GM21367 (cell line): ENCODE data around the gene LRIT1.
A peak's percentile ranks its signal among the peaks of the same experiment; 100 is the strongest.

Experiments used
- ATAC-seq: cut with Tn5 transposase; IDR thresholded peaks from one replicate; pipeline ENCODE4 v1.9.1; 2021; ENCODE audit not compliant: unreplicated experiment

The LRIT1 gene

GRCh38 chr10:84217746-84218145, 23.6 kb downstream of the LRIT1 start:
- ATAC-seq = no peak

GRCh38 chr10:84216834-84217233, 24.5 kb downstream of the LRIT1 start:
- no peak for ATAC-seq

- ATAC-seq = peak; percentile 97
Observed at GRCh38 chr10:84214612-84215235, 26.6 kb downstream of the LRIT1 start.

GRCh38 chr10:84214046-84214572, 27.2 kb downstream of the LRIT1 start:
- no peak for ATAC-seq

GRCh38 chr10:84213076-84213475, 28.3 kb downstream of the LRIT1 start:
- ATAC-seq = no peak

GRCh38 chr10:84212014-84212413, 29.3 kb downstream of the LRIT1 start:
- no peak for ATAC-seq

GRCh38 chr10:84211566-84211965, 29.8 kb downstream of the LRIT1 start:
- ATAC-seq = no peak

- ATAC-seq = no peak
Observed at GRCh38 chr10:84208023-84208422, 33.3 kb downstream of the LRIT1 start.

- ATAC-seq = no peak
Observed at GRCh38 chr10:84205853-84206525, 35.4 kb downstream of the LRIT1 start.

- ATAC-seq = peak; percentile 80
Observed at GRCh38 chr10:84205049-84205852, 36.1 kb downstream of the LRIT1 start.

GRCh38 chr10:84204610-84205009, 36.7 kb downstream of the LRIT1 start:
- ATAC-seq = no peak

GRCh38 chr10:84204122-84204521, 37.2 kb downstream of the LRIT1 start:
- peak; percentile 70 for ATAC-seq

- ATAC-seq = no peak
Observed at GRCh38 chr10:84202349-84202748, 39.0 kb downstream of the LRIT1 start.

- ATAC-seq = no peak
Observed at GRCh38 chr10:84201682-84202081, 39.7 kb downstream of the LRIT1 start.

- no peak for ATAC-seq
Observed at GRCh38 chr10:84201244-84201606, 40.1 kb downstream of the LRIT1 start.

- ATAC-seq = no peak
Observed at GRCh38 chr10:84200537-84201243, 40.7 kb downstream of the LRIT1 start.

- ATAC-seq = no peak
Observed at GRCh38 chr10:84198206-84198915, 43.0 kb downstream of the LRIT1 start.

- no peak for ATAC-seq
Observed at GRCh38 chr10:84197643-84198042, 43.7 kb downstream of the LRIT1 start.

- no peak for ATAC-seq
Observed at GRCh38 chr10:84196941-84197340, 44.4 kb downstream of the LRIT1 start.

GRCh38 chr10:84196083-84196482, 45.3 kb downstream of the LRIT1 start:
- no peak for ATAC-seq
